Coronary artery (tissue), 2 donors: ENCODE data around the gene TAS2R60.
A peak's percentile ranks its signal among the peaks of the same experiment; 100 is the strongest.

ENCODE experiments used
- DNase-seq: peaks from one replicate; pipeline ENCODE4 v3.0.0-alpha.2; 2017; ENCODE audit warnings: low spot score
- H3K27ac ChIP-seq, 2 donors: fragments of 200-600 bp; sonication (generic); one replicate each; pipeline ENCODE4 v1.5.1; 2016 to 2019
- H3K4me3 ChIP-seq: fragments of 200-600 bp; sonication (generic); 2 replicates; pipeline ENCODE4 v1.5.1; 2016; ENCODE audit warnings: mild to moderate bottlenecking, moderate library complexity
- CTCF ChIP-seq: fragments of 200-600 bp; sonication (generic); IDR thresholded peaks from one replicate; pipeline ENCODE4 v1.5.1; 2019; ENCODE audit warnings: antibody characterized with exemption

TAS2R60 gene

GRCh38 chr7:143443153-143443552 is at the start of gene TAS2R60:
TSS of gene TAS2R60 (plus strand) at chr7:143443453. CDS start at chr7:143443453, 0 bp downstream.
- no peak for DNase-seq
- no peak for TF ChIP-seq CTCF
- no peak within 1 kb of the TSS for H3K27ac ChIP-seq
- no peak within 1 kb of the TSS for H3K4me3 ChIP-seq

GRCh38 chr7:143394068-143394467 is 49.2 kb upstream of the TAS2R60 start:
- no peak overlapping the region for H3K27ac ChIP-seq
- TF ChIP-seq CTCF = no peak
- no peak for DNase-seq
- no peak overlapping the region for H3K4me3 ChIP-seq

GRCh38 chr7:143394777-143395176 is 48.5 kb upstream of the TAS2R60 start:
- TF ChIP-seq CTCF = no peak
- no peak overlapping the region for H3K4me3 ChIP-seq
- no peak for DNase-seq
- H3K27ac ChIP-seq = no peak overlapping the region

GRCh38 chr7:143395187-143396149 is 47.8 kb upstream of the TAS2R60 start:
- Histone ChIP-seq H3K4me3 (no peak overlapping the region), H3K27ac (no peak overlapping the region)
- peak; percentile 65 for DNase-seq
- TF ChIP-seq CTCF = no peak

GRCh38 chr7:143396182-143396581 is 47.1 kb upstream of the TAS2R60 start:
- TF ChIP-seq CTCF = no peak
- no peak overlapping the region for H3K4me3 ChIP-seq
- no peak overlapping the region for H3K27ac ChIP-seq
- DNase-seq = no peak

- TF ChIP-seq CTCF = no peak
- H3K27ac ChIP-seq = no peak overlapping the region
- no peak for DNase-seq
Observed at GRCh38 chr7:143396625-143397556, 46.4 kb upstream of the TAS2R60 start.

More at GRCh38 chr7:143396625-143397556, 46.4 kb upstream of the TAS2R60 start:
- H3K4me3 ChIP-seq = no peak overlapping the region
